NCI-H1105 (cell line): ENCODE data around the gene ESYT1.
A peak's percentile ranks its signal among the peaks of the same experiment; 100 is the strongest.

Source experiments
- DNase-seq: peaks from one replicate; lab custom pipeline; 2025; lab: John Stamatoyannopoulos, UW

ESYT1 gene

DNA sequence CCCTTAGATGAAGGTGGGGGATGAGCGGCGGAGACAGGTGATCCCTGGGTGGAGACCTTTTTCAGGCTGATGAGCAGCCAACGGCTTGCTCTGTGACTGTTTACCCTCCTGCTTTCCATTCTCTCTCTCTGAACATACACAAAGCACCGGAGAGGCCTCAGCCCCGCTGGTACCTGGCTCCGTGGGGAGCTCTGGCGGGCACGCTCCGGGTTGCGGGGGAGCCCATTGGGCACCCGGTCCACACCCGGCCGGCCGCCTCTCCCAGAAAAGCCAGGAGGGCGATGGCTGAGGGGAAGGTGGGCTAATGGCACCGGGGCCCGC, 60.7 kb downstream of the ESYT1 start:
- DNase-seq = no peak

- peak; percentile 53 for DNase-seq
Measured at GRCh38 chr12:56189099-56189917, 61.2 kb downstream of the ESYT1 start, which contains the start of gene SMARCC2. Gene SMARCC2, minus strand, starts transcription at chr12:56189483. Its CDS starts 22 bp downstream, at chr12:56189461.

- peak; percentile 65 for DNase-seq
Measured at GRCh38 chr12:56189918-56190694, 62.0 kb downstream of the ESYT1 start.

- DNase-seq = no peak
Measured at GRCh38 chr12:56190695-56191155, 62.7 kb downstream of the ESYT1 start.

DNA sequence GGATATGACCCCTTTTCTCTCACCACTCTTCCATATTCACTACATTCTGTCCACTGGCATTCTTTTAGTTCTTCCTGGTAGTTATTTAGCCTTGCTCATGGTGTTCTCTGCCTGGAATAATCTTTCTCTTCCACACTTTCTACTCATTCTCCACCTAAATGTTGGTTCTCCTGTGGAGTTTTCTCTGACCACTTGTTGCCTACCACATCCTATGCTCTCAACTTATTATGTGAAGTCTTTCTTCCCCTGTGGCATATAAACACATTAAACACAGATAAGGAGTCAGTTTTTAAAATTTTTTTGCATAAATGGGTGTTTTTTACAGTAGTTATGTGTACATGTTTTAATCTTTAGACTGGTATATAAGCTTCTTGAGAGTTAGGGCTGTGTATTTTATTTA, 64.5 kb downstream of the ESYT1 start:
- no peak for DNase-seq

DNA sequence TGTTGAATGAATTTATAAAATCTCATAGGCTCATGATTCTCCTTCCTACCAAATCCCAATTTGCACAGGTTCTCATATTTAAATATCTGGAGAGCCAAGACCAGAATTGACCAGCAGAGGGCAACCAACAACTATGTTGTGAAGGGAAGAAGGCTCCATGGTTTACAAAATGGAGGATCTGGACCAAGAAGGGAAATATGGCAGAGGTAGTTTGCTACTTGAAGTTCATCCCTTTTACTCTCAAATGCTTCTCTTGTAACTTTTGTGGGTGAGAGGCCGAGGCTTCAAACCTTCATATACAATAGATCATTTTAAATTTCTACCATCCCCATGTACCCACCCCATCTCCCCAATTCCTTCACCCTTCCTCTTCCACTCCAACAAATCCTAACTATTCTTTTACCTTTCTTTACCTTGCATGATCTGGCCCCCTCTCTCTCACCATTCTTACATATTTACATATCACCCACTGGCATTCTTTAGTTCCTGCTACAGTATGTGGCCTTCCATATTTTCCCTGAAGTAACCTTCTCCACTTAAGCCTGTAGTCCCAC, 65.0 kb downstream of the ESYT1 start:
- DNase-seq = peak; percentile 71
